Muscle of arm (tissue), 12 donors: ENCODE data around the gene PHYHIPL. TPM values are rescaled to one million over a fixed set of nuclear protein-coding genes. Genes with fewer than 3 reads are reported as not detected.

Experiments used
- DNase-seq: peaks from one replicate; pipeline ENCODE4 v3.0.0-alpha.2; 2013
- polyA plus RNA-seq, 12 donors: library from polyadenylated mRNA; unstranded; fragments of 120-200 nt; gene quantifications; one replicate each; pipeline ENCODE4 v1.2.1, GENCODE V29; 2013; ENCODE audit not compliant: insufficient read length in 12 of 12

Gene PHYHIPL
- polyA plus RNA-seq, 12 donors, result 1.3 to 6.5 (median 1.6) TPM; not detected in 1

DNA sequence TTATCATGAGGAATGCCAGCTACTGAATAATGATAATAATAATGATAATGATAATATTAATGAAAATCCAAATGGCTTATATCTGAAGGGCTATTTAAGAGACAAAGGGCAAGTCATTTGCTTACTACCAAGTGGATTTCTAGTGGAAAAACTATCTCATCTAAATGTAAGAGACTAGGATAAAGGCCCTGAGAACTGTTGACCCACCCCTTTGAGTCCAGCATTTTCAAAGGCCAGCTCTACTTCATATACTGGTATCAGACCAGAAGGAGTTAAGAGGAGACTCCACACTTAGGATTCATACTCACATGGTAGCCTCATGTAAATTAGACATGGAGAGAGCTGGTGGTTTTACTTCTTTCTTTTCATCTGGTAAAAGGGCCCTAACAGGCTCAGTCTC is 76.0 kb downstream of the PHYHIPL start:
- no peak for DNase-seq

- DNase-seq, result no peak
These were observed 79.0 kb downstream of the PHYHIPL start for GRCh38 chr10:59255463-59255862.

DNA sequence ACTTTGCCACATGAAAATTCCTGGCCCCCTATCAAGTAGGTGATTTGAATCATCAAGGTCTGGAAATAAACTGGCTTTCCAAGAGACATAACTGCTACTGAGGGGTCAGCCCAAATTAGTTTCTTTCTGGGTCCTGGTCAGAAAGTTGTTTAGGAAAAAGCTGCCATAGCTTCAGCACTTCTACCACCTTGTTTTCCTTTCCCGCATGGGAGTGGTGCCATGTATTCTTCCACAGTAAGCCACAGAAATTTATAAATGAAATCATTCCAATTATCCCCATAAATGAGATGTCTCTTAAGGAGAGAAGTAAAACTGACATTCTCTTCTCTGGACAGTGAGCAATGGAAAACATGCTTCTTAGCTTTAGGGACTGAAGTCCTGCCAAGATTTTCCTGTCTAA is 80.8 kb downstream of the PHYHIPL start:
- no peak for DNase-seq

DNA sequence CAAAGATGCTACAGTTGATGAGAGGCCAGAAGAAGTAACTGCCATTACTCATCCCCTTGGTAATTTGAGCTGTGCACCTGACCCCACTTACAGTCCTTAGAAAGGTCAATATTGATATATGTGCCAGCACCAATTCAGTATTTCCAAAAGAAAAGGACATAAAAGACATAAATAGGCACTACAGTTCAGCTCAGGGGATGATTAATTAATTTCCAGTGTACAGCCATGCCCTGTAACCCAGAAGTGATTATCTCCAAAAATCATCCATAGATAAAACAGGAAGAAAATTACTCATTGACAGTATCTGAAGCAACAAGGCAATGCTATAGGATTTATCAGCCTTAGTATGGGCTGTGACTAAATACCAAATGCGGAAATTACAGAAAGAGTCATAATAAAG is 82.4 kb downstream of the PHYHIPL start:
- DNase-seq, result no peak

DNA sequence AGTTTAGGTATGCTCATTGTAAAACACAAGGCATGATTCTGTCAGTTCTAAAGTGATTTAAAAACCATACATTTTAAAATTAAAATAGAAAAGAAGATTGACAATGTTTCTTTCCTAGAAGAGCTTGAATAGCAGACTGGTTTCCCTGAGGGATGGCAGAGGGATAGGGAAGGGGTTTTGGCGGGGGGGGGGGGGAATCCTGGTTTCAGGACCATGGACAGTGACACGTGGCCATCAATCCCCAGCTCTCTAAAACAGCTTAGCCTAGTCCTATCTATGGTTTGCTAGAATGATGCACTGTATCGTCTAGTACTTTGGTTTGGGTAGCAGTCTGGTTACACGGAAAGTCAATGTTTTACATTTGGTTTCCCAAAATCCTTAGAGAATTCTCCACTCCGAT is 88.7 kb downstream of the PHYHIPL start:
- no peak for DNase-seq

DNA sequence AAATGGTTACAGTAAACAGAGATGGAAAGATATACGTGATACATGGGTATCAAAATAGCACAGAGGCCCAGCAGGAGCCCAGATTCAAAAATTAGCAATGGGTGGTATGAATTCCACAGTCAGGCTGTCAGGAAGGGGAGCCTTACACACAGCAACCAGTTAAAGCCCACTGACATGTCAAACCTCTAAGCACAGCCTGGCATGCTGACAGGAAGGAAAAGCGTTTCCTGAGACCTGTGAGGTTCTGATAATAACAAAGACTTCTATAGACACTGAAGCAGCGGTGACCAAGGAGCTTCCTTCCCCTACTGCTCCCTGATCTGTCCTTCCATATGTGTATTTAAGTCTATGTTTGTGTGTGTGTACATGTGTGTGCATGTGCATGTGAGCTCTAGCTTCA is 89.9 kb downstream of the PHYHIPL start:
- no peak for DNase-seq

DNA sequence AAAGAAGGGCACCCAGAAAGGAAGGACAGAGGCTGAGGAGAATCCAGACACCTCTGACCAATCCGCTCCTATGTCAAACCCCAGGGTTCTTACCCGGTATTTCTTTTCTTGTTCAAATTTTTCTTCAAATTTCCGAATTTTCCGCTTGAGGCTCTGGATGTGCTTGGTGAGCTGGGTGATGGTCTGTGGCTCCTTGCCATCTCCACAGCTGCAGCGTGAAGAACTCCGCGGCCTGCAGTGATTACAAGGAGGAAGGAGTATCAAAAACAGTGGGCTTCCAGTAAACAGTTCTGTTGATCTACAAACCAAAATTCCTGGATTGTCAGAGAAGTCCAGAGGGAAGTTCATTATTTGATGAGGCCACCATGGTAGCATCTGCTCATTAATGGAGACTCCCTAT is 92.0 kb downstream of the PHYHIPL start:
- no peak for DNase-seq

DNA sequence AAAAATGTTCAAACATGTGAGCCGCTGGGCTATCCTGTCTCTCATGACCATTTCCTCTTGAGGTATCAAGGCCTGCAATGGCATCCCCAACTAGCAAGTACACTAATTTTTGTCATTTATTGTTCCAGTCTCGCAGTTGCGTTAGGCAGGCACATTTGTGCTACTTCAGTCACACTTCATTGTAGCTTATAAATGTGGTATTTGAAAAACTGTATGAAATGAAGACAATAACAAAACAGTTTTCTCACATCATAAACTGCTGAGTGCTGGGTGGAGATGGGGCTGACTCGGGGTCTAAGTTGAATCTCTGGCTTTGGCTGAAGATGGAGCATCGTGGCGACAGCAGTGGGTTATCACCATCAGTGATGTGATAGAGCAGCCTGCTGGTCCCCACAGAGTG is 93.2 kb downstream of the PHYHIPL start:
- no peak for DNase-seq

GRCh38 chr10:59270492-59270891 is 94.0 kb downstream of the PHYHIPL start:
- no peak for DNase-seq

DNA sequence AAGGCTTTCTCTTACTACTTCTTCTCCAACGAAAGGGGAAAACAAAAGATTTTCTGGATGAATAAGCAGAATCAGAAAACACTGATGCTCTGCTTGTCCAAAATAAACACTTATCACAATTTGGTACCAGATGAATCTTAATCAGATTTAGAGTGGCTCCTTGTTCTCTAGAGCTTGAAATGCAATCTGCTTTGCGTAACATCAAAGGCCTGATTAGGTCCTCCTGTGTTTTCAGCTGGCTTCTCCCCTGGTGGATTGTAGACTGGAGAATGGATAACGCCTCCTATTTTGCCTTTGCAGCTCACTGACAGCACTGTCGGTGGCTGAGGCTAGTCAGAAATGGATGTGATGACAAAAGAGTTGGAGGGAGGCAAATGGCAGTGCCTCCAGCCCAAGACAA is 94.7 kb downstream of the PHYHIPL start:
- DNase-seq, result no peak

DNA sequence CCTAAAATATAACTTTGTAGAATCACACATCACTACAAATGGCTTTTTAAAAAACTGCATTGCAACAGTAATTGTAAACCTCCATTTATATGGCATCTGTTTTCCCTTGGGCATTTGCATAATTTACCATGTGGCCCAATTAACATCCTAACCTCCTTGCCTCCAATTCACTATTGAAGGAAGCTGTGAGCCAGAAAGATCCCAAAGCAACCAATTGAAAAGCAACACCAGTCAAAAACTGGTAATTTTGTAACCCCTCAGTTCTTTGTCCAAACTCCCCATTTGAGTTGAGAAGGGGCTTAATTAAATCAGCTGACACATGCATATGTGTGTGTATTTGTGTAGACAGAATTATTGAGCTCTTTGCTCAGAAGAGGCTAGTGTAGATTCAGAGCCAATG is 95.6 kb downstream of the PHYHIPL start:
- DNase-seq, result no peak

DNA sequence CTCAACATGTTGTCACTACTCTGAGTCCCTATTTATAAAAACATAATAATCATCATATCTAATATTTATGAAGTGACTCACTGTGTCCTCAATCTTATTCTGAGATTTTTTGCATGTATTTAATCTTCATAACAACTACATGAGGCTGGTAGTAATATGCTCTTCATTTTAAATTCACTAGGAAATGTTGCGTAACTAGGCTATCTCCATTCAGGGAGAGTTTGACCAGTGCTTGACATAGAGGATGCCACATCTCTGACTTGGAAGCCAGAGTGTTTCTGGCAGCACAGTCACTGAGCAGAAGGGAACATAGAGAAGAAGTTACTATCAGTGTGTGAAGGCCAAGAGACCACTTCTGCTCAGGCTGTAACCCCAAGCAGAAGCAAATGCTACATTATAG is 97.0 kb downstream of the PHYHIPL start:
- DNase-seq, result no peak

- no peak for DNase-seq
These were observed 99.7 kb downstream of the PHYHIPL start for GRCh38 chr10:59276133-59276532.

DNA sequence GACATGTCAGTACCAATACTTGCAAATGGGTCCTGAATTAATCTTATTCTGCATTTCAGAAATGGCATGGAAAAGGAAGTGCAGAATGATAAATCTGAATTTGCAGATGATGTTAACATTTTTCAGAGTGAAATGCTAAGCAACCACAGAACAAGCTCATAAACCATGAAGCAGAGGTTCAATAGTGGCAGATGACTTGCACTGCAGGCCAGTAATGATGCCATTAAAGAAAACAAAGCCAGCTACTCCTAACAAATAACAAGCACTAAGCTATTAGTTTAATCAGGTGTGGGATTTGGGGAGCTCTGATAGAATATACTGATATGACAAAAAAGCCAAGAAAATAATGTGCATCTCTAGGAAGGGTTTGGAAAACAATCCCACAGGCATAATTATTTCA is 100.5 kb downstream of the PHYHIPL start:
- DNase-seq, result no peak

- no peak for DNase-seq
These were observed 103.0 kb downstream of the PHYHIPL start for GRCh38 chr10:59279476-59279875.

DNA sequence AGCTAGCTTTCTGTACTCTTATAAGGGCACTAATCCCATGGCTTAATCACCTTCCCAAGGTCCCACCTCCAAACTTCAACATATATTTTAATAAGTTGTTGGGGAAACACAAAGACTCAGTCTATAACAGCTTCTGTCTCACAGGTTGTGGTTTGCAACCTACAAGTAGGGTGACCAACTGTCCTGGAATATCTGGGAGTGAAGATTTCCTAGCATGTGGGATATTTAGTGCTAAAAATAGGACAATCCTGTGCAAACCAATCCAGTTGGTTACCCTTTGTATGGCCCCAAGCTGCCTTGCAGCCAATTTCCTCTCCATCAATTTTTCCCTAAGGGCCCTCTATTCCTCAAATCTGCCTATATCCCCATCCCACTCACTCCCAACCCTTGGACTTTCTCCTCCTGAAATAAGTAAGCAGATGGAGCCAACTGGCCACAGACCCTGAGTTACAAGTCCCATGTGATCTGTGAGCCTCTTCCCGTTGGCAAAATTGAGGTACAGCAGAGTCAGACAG is 103.6 kb downstream of the PHYHIPL start:
- DNase-seq, result no peak

DNA sequence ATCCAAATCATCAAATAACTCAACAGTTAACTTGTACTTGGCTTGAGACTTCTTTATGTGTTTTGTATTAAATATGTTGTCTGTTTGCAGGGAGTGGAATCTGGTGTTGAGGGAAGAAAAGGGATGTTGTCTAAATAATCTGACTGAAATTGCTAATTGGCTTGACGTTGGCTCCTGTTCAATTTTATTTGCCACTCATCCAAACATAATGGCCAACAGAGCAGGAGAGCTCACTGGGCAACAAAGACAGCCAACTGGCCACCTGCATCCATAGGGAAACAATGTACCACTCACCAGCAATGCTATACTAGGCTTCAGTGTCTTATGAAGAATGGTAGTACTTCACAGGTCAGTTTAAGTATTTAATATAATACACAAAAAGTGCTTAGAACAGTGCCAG is 105.4 kb downstream of the PHYHIPL start:
- DNase-seq, result no peak

GRCh38 chr10:59283456-59284091 is 107.1 kb downstream of the PHYHIPL start:
- no peak for DNase-seq

GRCh38 chr10:59284118-59284975 is 107.9 kb downstream of the PHYHIPL start:
- DNase-seq, result no peak

GRCh38 chr10:59285073-59285472 is 108.6 kb downstream of the PHYHIPL start:
- DNase-seq, result peak; percentile 58

GRCh38 chr10:59285848-59286247 is 109.4 kb downstream of the PHYHIPL start:
- DNase-seq, result no peak

- DNase-seq, result no peak
These were observed 111.3 kb downstream of the PHYHIPL start for GRCh38 chr10:59287587-59288255.

DNA sequence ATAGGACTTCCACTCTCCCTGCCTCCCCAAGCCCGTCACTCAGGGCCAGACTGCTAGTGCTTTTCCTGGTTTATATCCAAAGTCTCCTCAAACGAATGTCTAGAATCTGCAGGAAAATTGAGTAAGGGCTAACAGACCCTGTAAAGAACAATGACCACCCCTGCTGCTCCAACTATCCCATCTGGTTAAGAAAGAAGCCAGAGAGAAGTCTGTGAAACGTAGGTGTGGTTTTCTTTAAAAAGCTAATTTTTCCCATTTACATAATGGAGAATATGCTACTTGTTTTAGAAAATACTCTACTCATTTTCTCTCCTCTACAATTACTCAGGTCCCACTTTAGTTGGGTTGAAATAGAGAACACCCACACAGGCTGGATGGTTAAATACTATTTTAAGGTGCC is 113.4 kb downstream of the PHYHIPL start:
- no peak for DNase-seq
